HCT116 (cell line): ENCODE results near the gene HSF2BP. TPM values are rescaled to one million over a fixed set of nuclear protein-coding genes. Genes with fewer than 3 reads are reported as not detected.
A peak's percentile ranks its signal among the peaks of the same experiment; 100 is the strongest.

Experiments used
- ATAC-seq: fragments of 200-7000 bp; cut with Tn5 transposase; 2 replicates; pipeline ENCODE4 v1.9.1; 2020; ENCODE audit warnings: mild to moderate bottlenecking, moderate library complexity
- BruUV-seq: library from RNA; stranded (reverse); fragments of 400-500 nt; replicated peaks from 2 replicates; lab custom pipeline; 2021; lab: Mats Ljungman, UMichigan
- CTCF ChIA-PET: fragments of 300-600 bp; sonication (Branson Sonifier 250); formaldehyde crosslinking; loops from one replicate; lab custom pipeline; 2021; ENCODE audit warnings: antibody characterized with exemption; lab: Charles Lee
- POLR2A ChIA-PET: fragments of 300-600, 350-600 bp; sonication (Branson Sonifier 250); formaldehyde crosslinking; loops from one replicate; lab custom pipeline; 2021; ENCODE audit warnings: antibody characterized with exemption; lab: Charles Lee
- RAD21 ChIA-PET, 2 experiments: fragments of 300-600 bp; sonication (Branson Sonifier 250); formaldehyde crosslinking; loops; one replicate each; lab custom pipeline; 2023; ENCODE audit warnings: low total read pairs in 2 of 2; ENCODE audit not compliant: uncharacterized antibody in 2 of 2, unreplicated experiment in 2 of 2, low non-redundant PET in 1 of 2; lab: Charles Lee
- DNase-seq: peaks from one replicate; pipeline ENCODE4 v3.0.0-alpha.2; 2010; ENCODE audit warnings: low read depth, low spot score
- H2AFZ ChIP-seq: fragments of 200-600 bp; shearing (Covaris generic), sonication (generic); 2 replicates; pipeline ENCODE4 v1.6.1; 2017; ENCODE audit warnings: low read depth, mixed run types, mixed read lengths, antibody characterized with exemption, low read length; ENCODE audit not compliant: poor library complexity, severe bottlenecking
- H3K27ac ChIP-seq: 2 replicates; pipeline ENCODE4 v1.5.1; 2012; ENCODE audit warnings: low read depth, low read length
- H3K27me3 ChIP-seq: fragments of 200-600 bp; sonication (generic); 2 replicates; pipeline ENCODE4 v1.6.1; 2016; ENCODE audit warnings: mixed run types, low read length, mixed read lengths; ENCODE audit not compliant: insufficient read depth
- H3K36me3 ChIP-seq, 2 experiments: fragments of 200-500 bp in 1 of 2; fragments of 200-600 bp in 1 of 2; sonication (Bioruptor generic) in 1 of 2; sonication (generic) in 1 of 2; 2 replicates each; pipeline versions ENCODE4 v1.5.1 to v1.6.1; 2014 to 2016; ENCODE audit warnings: low read length in 2 of 2, inconsistent platforms in 1 of 2, mixed read lengths in 1 of 2, mixed run types in 1 of 2; ENCODE audit not compliant: insufficient read depth in 2 of 2, control insufficient read depth in 1 of 2
- H3K4me1 ChIP-seq, 2 experiments: fragments of 200-600 bp in 1 of 2; sonication (generic) in 1 of 2; 2 replicates each; pipeline versions ENCODE4 v1.5.1 to v1.6.1; 2012 to 2017; ENCODE audit warnings: low read length in 2 of 2, inconsistent platforms in 1 of 2, mild to moderate bottlenecking in 1 of 2, mixed read lengths in 1 of 2, mixed run types in 1 of 2, moderate library complexity in 1 of 2; ENCODE audit not compliant: insufficient read depth in 2 of 2, control insufficient read depth in 1 of 2
- H3K4me2 ChIP-seq: fragments of 200-600 bp; sonication (generic); 2 replicates; pipeline ENCODE4 v1.6.1; 2017; ENCODE audit warnings: mixed run types, low read length, mixed read lengths
- H3K4me3 ChIP-seq, 2 experiments: fragments of 200-600 bp in 1 of 2; sonication (generic) in 1 of 2; replicated peaks in 1 of 2; 2 replicates each; pipeline ENCODE4 v1.5.1; 2011 to 2016; ENCODE audit warnings: low read length in 2 of 2, control low read depth in 1 of 2, low read depth in 1 of 2, mild to moderate bottlenecking in 1 of 2, mixed read lengths in 1 of 2, mixed run types in 1 of 2
- H3K79me2 ChIP-seq: fragments of 200-600 bp; sonication (generic); 2 replicates; pipeline ENCODE4 v1.6.1; 2017; ENCODE audit warnings: mild to moderate bottlenecking, mixed run types, low read length, moderate library complexity, mixed read lengths; ENCODE audit not compliant: insufficient read depth
- H3K9ac ChIP-seq: fragments of 200-600 bp; sonication (generic); 2 replicates; pipeline ENCODE4 v1.6.1; 2016; ENCODE audit warnings: low read length, mixed read lengths
- H3K9me2 ChIP-seq: fragments of 200-600 bp; sonication (generic), shearing (Covaris generic); 2 replicates; pipeline ENCODE4 v1.6.1; 2017; ENCODE audit warnings: mixed run types, mild to moderate bottlenecking, moderate library complexity; ENCODE audit not compliant: insufficient read depth
- H3K9me3 ChIP-seq, 2 experiments: fragments of 200-500 bp in 1 of 2; fragments of 200-600 bp in 1 of 2; sonication (Bioruptor generic) in 1 of 2; sonication (generic) in 1 of 2; 2 replicates each; pipeline ENCODE4 v1.6.1; 2014 to 2017; ENCODE audit warnings: low read length in 2 of 2, mixed read lengths in 2 of 2, inconsistent platforms in 1 of 2, low read depth in 1 of 2, mild to moderate bottlenecking in 1 of 2, mixed run types in 1 of 2, moderate library complexity in 1 of 2; ENCODE audit not compliant: control insufficient read depth in 1 of 2, insufficient read depth in 1 of 2
- H4K20me1 ChIP-seq: fragments of 200-600 bp; sonication (generic), shearing (Covaris generic); 2 replicates; pipeline ENCODE4 v1.6.1; 2017; ENCODE audit warnings: mixed run types, mild to moderate bottlenecking, moderate library complexity; ENCODE audit not compliant: insufficient read depth
- CBX3 ChIP-seq: IDR thresholded peaks from 2 replicates; pipeline ENCODE4 v1.6.1; 2012; ENCODE audit warnings: low read depth
- CTCF ChIP-seq, 3 experiments: fragments of 200-600 bp in 1 of 3; sonication (generic) in 1 of 3; IDR thresholded peaks in 2 of 3; conservative IDR thresholded peaks in 1 of 3; 2 replicates each; pipeline ENCODE4 v1.5.1; 2012 to 2017; ENCODE audit warnings: low read depth in 2 of 3, low read length in 2 of 3, antibody characterized with exemption in 1 of 3, borderline replicate concordance in 1 of 3, control low read depth in 1 of 3, mild to moderate bottlenecking in 1 of 3, mixed read lengths in 1 of 3, mixed run types in 1 of 3, moderate library complexity in 1 of 3; ENCODE audit not compliant: insufficient read depth in 1 of 3
- ELF1 ChIP-seq: IDR thresholded peaks from 2 replicates; pipeline ENCODE4 v1.6.1; 2012; ENCODE audit warnings: low read depth, borderline replicate concordance
- EZH2phosphoT487 ChIP-seq: fragments of 200-600 bp; IDR thresholded peaks from 2 replicates; pipeline ENCODE4 v1.6.1; 2018; ENCODE audit warnings: antibody characterized with exemption, borderline replicate concordance
- JUND ChIP-seq: IDR thresholded peaks from 2 replicates; pipeline ENCODE4 v1.6.1; 2012
- RAD21 ChIP-seq: IDR thresholded peaks from 2 replicates; pipeline ENCODE4 v1.6.1; 2012; ENCODE audit warnings: low read depth, mild to moderate bottlenecking
- REST ChIP-seq: IDR thresholded peaks from 2 replicates; pipeline ENCODE4 v1.6.1; 2012; ENCODE audit warnings: low read depth
- SRF ChIP-seq: IDR thresholded peaks from 2 replicates; pipeline ENCODE4 v1.6.1; 2012; ENCODE audit warnings: low read depth
- intact Hi-C: fragments of 100-400 bp; cut with micrococcal nuclease; formaldehyde crosslinking; loops from 2 replicates; pipeline ENCODE4 v1.10.0; 2022
- total RNA-seq: library from RNA; stranded (reverse); gene quantifications from one replicate; pipeline ENCODE4 v1.2.1, GENCODE V29; 2021; ENCODE audit not compliant: unreplicated experiment
- TF ChIP-seq, protein P1 (sequence below): IDR thresholded peaks from 2 replicates; pipeline ENCODE4 v1.6.1; 2012

Gene HSF2BP
- total RNA-seq, 1 experiment from 2014 or later: 0.59 TPM

- Histone ChIP-seq H3K27ac (no peak overlapping the region), H4K20me1 (no peaks in the 10 kb centered on the region), H3K4me1 (peaks cover 4 to 11% of the 10 kb centered on the region in 2 experiments; a peak in 3 of 4 replicates), H3K4me3 (peak overlapping the region in 1 of 2 experiments; percentile 21; a peak in 2 of 4 replicates), H3K9ac (no peak overlapping the region), H3K9me3 (no peaks in the 10 kb centered on the region), H3K27me3 (no peaks in the 10 kb centered on the region), H3K79me2 (no peaks in the 10 kb centered on the region), H3K36me3 (no peaks in the 10 kb centered on the region), H3K4me2 (peak overlapping the region; percentile 68), H3K9me2 (no peaks in the 10 kb centered on the region), H2AFZ (peak overlapping the region; percentile 99)
- RAD21 ChIA-PET: no interaction called here
- POLR2A ChIA-PET: no interaction called here
- DNase-seq (peak; percentile 88), ATAC-seq (peak; percentile 99)
- intact Hi-C loops: loop anchor here (2.0 kb wide), 1 partner anchor 34 kb away; no protein-coding TSS in a partner anchor
- CTCF ChIA-PET: interaction anchor here (1.5 kb wide), 1 partner anchor 12 kb away, joined by 3 read pairs; no protein-coding TSS in a partner anchor
- TF ChIP-seq JUND (no peak), CTCF (IDR thresholded peaks at IDR 0.05 in 2 of 3, conservative IDR thresholded peaks at IDR 0.05 in 1 of 3; ENCODE audit: borderline replicate concordance in 1 of 3, insufficient read depth in 1 of 3, low read depth in 2 of 3, low read length in 2 of 3) (peak; percentile 87 to 99 (median 96)), RAD21 (peak; percentile 98)
- TF ChIP-seq, protein P1, sequence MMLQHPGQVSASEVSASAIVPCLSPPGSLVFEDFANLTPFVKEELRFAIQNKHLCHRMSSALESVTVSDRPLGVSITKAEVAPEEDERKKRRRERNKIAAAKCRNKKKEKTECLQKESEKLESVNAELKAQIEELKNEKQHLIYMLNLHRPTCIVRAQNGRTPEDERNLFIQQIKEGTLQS: no peak
- no TSS peak for BruUV-seq
Measured at GRCh38 chr21:43646550-43647260, 12.6 kb downstream of the HSF2BP start.

DNA sequence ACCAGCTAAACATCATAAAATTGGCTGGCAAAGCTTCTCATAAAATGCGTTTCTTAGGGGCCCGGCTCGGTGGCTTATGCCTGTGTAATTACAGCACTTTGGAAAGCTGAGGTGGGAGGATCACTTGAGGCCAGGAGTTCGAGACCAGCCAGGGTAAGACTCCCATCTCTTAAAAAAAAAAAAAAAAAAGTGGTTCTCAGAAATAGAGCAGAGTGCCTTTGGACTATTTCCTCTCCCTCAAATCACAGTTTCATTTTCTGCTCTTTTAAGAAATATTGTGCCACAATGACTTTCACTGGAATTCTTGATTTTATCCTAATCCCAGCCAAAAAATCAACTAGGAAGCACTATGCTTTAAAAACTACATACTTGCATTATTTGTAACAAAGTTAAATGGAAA is 13.3 kb downstream of the HSF2BP start:
- Histone ChIP-seq H3K79me2 (no peaks in the 10 kb centered on the region), H3K9me3 (no peaks in the 10 kb centered on the region), H3K4me3 (no peak overlapping the region), H3K27ac (no peak overlapping the region), H3K27me3 (no peaks in the 10 kb centered on the region), H3K9ac (no peak overlapping the region), H3K4me2 (peak overlapping the region; percentile 68; the same call in 1 of the 2 replicates), H3K4me1 (peaks cover 4 to 9% of the 10 kb centered on the region in 2 experiments; a peak in 3 of 4 replicates), H3K36me3 (no peaks in the 10 kb centered on the region), H3K9me2 (no peaks in the 10 kb centered on the region), H2AFZ (peak overlapping the region; percentile 99), H4K20me1 (no peaks in the 10 kb centered on the region)
- no peak for DNase-seq
- CTCF ChIA-PET: interaction anchor here (1.0 to 1.5 kb wide), 3 partner anchors 10 to 34 kb away, joined by 3 to 5 read pairs (median 4); no protein-coding TSS in a partner anchor
- RAD21 ChIA-PET: no interaction called here
- POLR2A ChIA-PET: no interaction called here
- intact Hi-C loops: loop anchor here (2.0 kb wide), 1 partner anchor 33 kb away; no protein-coding TSS in a partner anchor
- no peak for ATAC-seq
- no TSS peak for BruUV-seq
- no peak for TF ChIP-seq SRF
- TF ChIP-seq EZH2phosphoT487: no peak
- TF ChIP-seq CBX3: no peak
- no peak for TF ChIP-seq REST
- no peak for TF ChIP-seq ELF1
- TF ChIP-seq CTCF (IDR thresholded peaks at IDR 0.05 in 2 of 3, conservative IDR thresholded peaks at IDR 0.05 in 1 of 3; ENCODE audit: borderline replicate concordance in 1 of 3, insufficient read depth in 1 of 3, low read depth in 2 of 3, low read length in 2 of 3): no peak
